Esophagus muscularis mucosa (tissue), 4 donors: Measurements from ENCODE around the gene TMEM248.
"Not testable (repeated sequence)": the region's sequence is repeated elsewhere in the genome, so short reads cannot be mapped to it uniquely, and the experiment has no call there.

Experiments used
- CTCF ChIP-seq, 3 experiments: fragments of 200-600 bp in 2 of 3; fragments of 450-650 bp in 1 of 3; sonication (generic) in 2 of 3; IDR thresholded peaks; one replicate each; pipeline ENCODE4 v1.5.1; 2017 to 2019; ENCODE audit warnings: antibody characterized with exemption in 3 of 3, mild to moderate bottlenecking in 2 of 3, moderate library complexity in 1 of 3
- EP300 ChIP-seq: sonication (generic); formaldehyde crosslinking; IDR thresholded peaks from one replicate; pipeline ENCODE4 v1.6.1; 2017; ENCODE audit warnings: antibody characterized with exemption
- POLR2A ChIP-seq: fragments of 450-650 bp; IDR thresholded peaks from one replicate; pipeline ENCODE4 v1.6.1; 2017; ENCODE audit warnings: antibody characterized with exemption, moderate library complexity, mild to moderate bottlenecking, low read depth
- POLR2AphosphoS5 ChIP-seq, 2 donors: sonication (generic); formaldehyde crosslinking; IDR thresholded peaks; one replicate each; pipeline ENCODE4 v1.6.1; 2017; ENCODE audit warnings: antibody characterized with exemption in 2 of 2

GRCh38 chr7:66888223-66888622, 32.8 kb upstream of the TMEM248 start:
- not testable (repeated sequence) for TF ChIP-seq CTCF (IDR thresholded peaks at IDR 0.05); EP300; POLR2AphosphoS5 (IDR thresholded peaks at IDR 0.05); POLR2A
